ENCODE results near the gene DOCK3. TPM values are rescaled to one million over a fixed set of nuclear protein-coding genes. Genes with fewer than 3 reads are reported as not detected.

DOCK3 gene
- total and polyA plus RNA-seq, 4 donors: 0.01 to 0.08 (median 0.06) TPM; not detected in 1

GRCh38 chr3:51328206-51328605 lies 653.5 kb downstream of the DOCK3 start:
- no peaks in the 10 kb centered on the region for H3K9me3 ChIP-seq (ENCODE audit: control insufficient read depth in 4 of 4, low read length in 3 of 4)
- H3K36me3 ChIP-seq (ENCODE audit: control insufficient read depth in 4 of 4, insufficient read depth in 3 of 4, low read depth in 1 of 4, low read length in 3 of 4): no peaks in the 10 kb centered on the region
- H3K9ac ChIP-seq (ENCODE audit: low read depth in 1 of 2, low read length in 2 of 2): no peak overlapping the region
- no peak overlapping the region for H3K27ac ChIP-seq (ENCODE audit: low read depth in 1 of 2, low read length in 2 of 2)
- no peaks in the 10 kb centered on the region for H3K4me1 ChIP-seq (ENCODE audit: control insufficient read depth in 4 of 4, insufficient read depth in 4 of 4, low read length in 3 of 4)
- H3K27me3 ChIP-seq (ENCODE audit: control insufficient read depth in 4 of 4, insufficient read depth in 4 of 4, low read length in 3 of 4): no peaks in the 10 kb centered on the region
- DNase-seq (ENCODE audit: low spot score): no peak
- 91% methylated on average over 2 of the region's 2 CpGs for WGBS
- no peak for TF ChIP-seq EGR1 (IDR thresholded peaks at IDR 0.05; ENCODE audit: low read depth in 2 of 2)
- no peak for TF ChIP-seq TAF1 (conservative IDR thresholded peaks at IDR 0.05)
- TF ChIP-seq JUND (IDR thresholded peaks at IDR 0.05): no peak
- no peak for TF ChIP-seq SP1 (IDR thresholded peaks at IDR 0.05)
- no peak for TF ChIP-seq CTCF (IDR thresholded peaks at IDR 0.05; ENCODE audit: low read depth, low read length, missing input control)
- TF ChIP-seq ZBTB33 (IDR thresholded peaks at IDR 0.05): no peak
- no peak for TF ChIP-seq HNF4G (IDR thresholded peaks at IDR 0.05)
- TF ChIP-seq FOXA2 (IDR thresholded peaks at IDR 0.05): no peak
- no peak for TF ChIP-seq RXRA (IDR thresholded peaks at IDR 0.05)
- TF ChIP-seq, protein P1, sequence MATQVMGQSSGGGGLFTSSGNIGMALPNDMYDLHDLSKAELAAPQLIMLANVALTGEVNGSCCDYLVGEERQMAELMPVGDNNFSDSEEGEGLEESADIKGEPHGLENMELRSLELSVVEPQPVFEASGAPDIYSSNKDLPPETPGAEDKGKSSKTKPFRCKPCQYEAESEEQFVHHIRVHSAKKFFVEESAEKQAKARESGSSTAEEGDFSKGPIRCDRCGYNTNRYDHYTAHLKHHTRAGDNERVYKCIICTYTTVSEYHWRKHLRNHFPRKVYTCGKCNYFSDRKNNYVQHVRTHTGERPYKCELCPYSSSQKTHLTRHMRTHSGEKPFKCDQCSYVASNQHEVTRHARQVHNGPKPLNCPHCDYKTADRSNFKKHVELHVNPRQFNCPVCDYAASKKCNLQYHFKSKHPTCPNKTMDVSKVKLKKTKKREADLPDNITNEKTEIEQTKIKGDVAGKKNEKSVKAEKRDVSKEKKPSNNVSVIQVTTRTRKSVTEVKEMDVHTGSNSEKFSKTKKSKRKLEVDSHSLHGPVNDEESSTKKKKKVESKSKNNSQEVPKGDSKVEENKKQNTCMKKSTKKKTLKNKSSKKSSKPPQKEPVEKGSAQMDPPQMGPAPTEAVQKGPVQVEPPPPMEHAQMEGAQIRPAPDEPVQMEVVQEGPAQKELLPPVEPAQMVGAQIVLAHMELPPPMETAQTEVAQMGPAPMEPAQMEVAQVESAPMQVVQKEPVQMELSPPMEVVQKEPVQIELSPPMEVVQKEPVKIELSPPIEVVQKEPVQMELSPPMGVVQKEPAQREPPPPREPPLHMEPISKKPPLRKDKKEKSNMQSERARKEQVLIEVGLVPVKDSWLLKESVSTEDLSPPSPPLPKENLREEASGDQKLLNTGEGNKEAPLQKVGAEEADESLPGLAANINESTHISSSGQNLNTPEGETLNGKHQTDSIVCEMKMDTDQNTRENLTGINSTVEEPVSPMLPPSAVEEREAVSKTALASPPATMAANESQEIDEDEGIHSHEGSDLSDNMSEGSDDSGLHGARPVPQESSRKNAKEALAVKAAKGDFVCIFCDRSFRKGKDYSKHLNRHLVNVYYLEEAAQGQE (IDR thresholded peaks at IDR 0.05): no peak
- no peak for TF ChIP-seq GABPA (IDR thresholded peaks at IDR 0.05 in 1 of 2, conservative IDR thresholded peaks at IDR 0.05 in 1 of 2)
- no peak for TF ChIP-seq HNF4A (conservative IDR thresholded peaks at IDR 0.05)
- TF ChIP-seq, protein P2, sequence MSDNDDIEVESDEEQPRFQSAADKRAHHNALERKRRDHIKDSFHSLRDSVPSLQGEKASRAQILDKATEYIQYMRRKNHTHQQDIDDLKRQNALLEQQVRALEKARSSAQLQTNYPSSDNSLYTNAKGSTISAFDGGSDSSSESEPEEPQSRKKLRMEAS (IDR thresholded peaks at IDR 0.05): no peak
- no peak for TF ChIP-seq YY1 (IDR thresholded peaks at IDR 0.05)
- TF ChIP-seq, protein P3, sequence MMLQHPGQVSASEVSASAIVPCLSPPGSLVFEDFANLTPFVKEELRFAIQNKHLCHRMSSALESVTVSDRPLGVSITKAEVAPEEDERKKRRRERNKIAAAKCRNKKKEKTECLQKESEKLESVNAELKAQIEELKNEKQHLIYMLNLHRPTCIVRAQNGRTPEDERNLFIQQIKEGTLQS (IDR thresholded peaks at IDR 0.05): no peak
- no peak for TF ChIP-seq NR2F2 (IDR thresholded peaks at IDR 0.05)
- no peak for TF ChIP-seq FOXA1 (IDR thresholded peaks at IDR 0.05)
- TF ChIP-seq RAD21 (IDR thresholded peaks at IDR 0.05): no peak
- no peak overlapping the region for H3K4me3 ChIP-seq (ENCODE audit: low read depth in 1 of 3, low read length in 3 of 3)

All from liver (tissue), 9 donors.